Endothelial cell of umbilical vein (primary cell): Measurements from ENCODE around the gene PCF11. TPM values are rescaled to one million over a fixed set of nuclear protein-coding genes. Genes with fewer than 3 reads are reported as not detected.

ENCODE experiments used
- BruUV-seq: library from RNA; stranded (reverse); fragments of 400-500 nt; replicated peaks from 2 replicates; lab custom pipeline; 2021; lab: Mats Ljungman, UMichigan
- CTCF ChIA-PET: fragments of 300-600, 350-600 bp; sonication (Branson Sonifier 250); formaldehyde crosslinking; loops from one replicate; lab custom pipeline; 2021; ENCODE audit warnings: antibody characterized with exemption, inconsistent platforms; lab: Charles Lee
- POLR2A ChIA-PET: fragments of 300-600, 350-600 bp; sonication (Branson Sonifier 250); formaldehyde crosslinking; loops from one replicate; lab custom pipeline; 2021; ENCODE audit warnings: antibody characterized with exemption, inconsistent platforms; lab: Charles Lee
- DNase-seq: peaks from one replicate; pipeline ENCODE4 v3.0.0-alpha.2; 2011; ENCODE audit warnings: low read depth, low spot score
- FAIRE-seq: peaks from 2 replicates; lab custom pipeline; 2011; peaks lifted over from hg19 to GRCh38; lab: Jason Lieb, UNC
- H2AFZ ChIP-seq: 2 replicates; pipeline ENCODE4 v1.6.0; 2012; ENCODE audit warnings: low read depth, low read length, control low read depth, inconsistent platforms
- H3K27ac ChIP-seq: 2 replicates; pipeline ENCODE4 v1.5.1; 2011; ENCODE audit warnings: low read depth, mild to moderate bottlenecking, control low read depth, low read length, moderate library complexity; ENCODE audit not compliant: insufficient read depth
- H3K27me3 ChIP-seq, 2 experiments: 2 replicates each; pipeline versions ENCODE4 v1.6.0 to v1.6.1; 2011; ENCODE audit warnings: low read length in 2 of 2, mixed read lengths in 1 of 2; ENCODE audit not compliant: control insufficient read depth in 2 of 2, insufficient read depth in 2 of 2
- H3K36me3 ChIP-seq, 2 experiments: 2 replicates in 1 of 2; 3 replicates in 1 of 2; pipeline ENCODE4 v1.5.1; 2011; ENCODE audit warnings: low read length in 2 of 2, mild to moderate bottlenecking in 1 of 2, moderate library complexity in 1 of 2; ENCODE audit not compliant: control insufficient read depth in 2 of 2, insufficient read depth in 2 of 2; ENCODE audit errors: extremely low read depth in 1 of 2
- H3K4me1 ChIP-seq: 3 replicates; pipeline ENCODE4 v1.5.1; 2011; ENCODE audit warnings: mild to moderate bottlenecking, low read length; ENCODE audit not compliant: control insufficient read depth, insufficient read depth; ENCODE audit errors: extremely low read depth
- H3K4me2 ChIP-seq: 2 replicates; pipeline ENCODE4 v1.6.1; 2011; ENCODE audit warnings: low read length, control low read depth, mixed read lengths; ENCODE audit not compliant: insufficient read depth
- H3K4me3 ChIP-seq, 3 experiments: fragments of 200-600 bp in 1 of 3; sonication (generic), shearing (Covaris generic) in 1 of 3; replicated peaks in 1 of 3; 2 replicates each; pipeline ENCODE4 v1.5.1; 2011 to 2016; ENCODE audit warnings: control low read depth in 3 of 3, low read length in 3 of 3, mild to moderate bottlenecking in 2 of 3, inconsistent platforms in 1 of 3, low read depth in 1 of 3, moderate library complexity in 1 of 3; ENCODE audit not compliant: insufficient read depth in 1 of 3
- H3K79me2 ChIP-seq: 2 replicates; pipeline ENCODE4 v1.6.0; 2012; ENCODE audit warnings: low read length, inconsistent platforms; ENCODE audit not compliant: control insufficient read depth, insufficient read depth
- H3K9ac ChIP-seq: replicated peaks from 2 replicates; pipeline ENCODE3; 2011; ENCODE audit warnings: low read length, control low read depth; ENCODE audit not compliant: insufficient read depth; ENCODE audit errors: extremely low read depth
- H3K9me1 ChIP-seq: replicated peaks from 3 replicates; pipeline ENCODE4 v1.6.0; 2011; ENCODE audit warnings: mild to moderate bottlenecking, low read length; ENCODE audit not compliant: control insufficient read depth, insufficient read depth; ENCODE audit errors: extremely low read depth
- H3K9me3 ChIP-seq: replicated peaks from 2 replicates; pipeline ENCODE4 v1.5.1; 2012; ENCODE audit warnings: low read length, inconsistent platforms; ENCODE audit not compliant: control insufficient read depth, insufficient read depth
- H4K20me1 ChIP-seq: replicated peaks from 2 replicates; pipeline ENCODE3; 2011; ENCODE audit warnings: mild to moderate bottlenecking, low read length; ENCODE audit not compliant: control insufficient read depth, insufficient read depth; ENCODE audit errors: extremely low read depth
- CTCF ChIP-seq, 2 donors: IDR thresholded peaks; 1 replicate in 1 of 2; 2 replicates in 1 of 2; pipeline ENCODE4 v1.5.1; 2011; ENCODE audit warnings: low read length in 2 of 2, mild to moderate bottlenecking in 2 of 2, moderate library complexity in 2 of 2, control low read depth in 1 of 2, inconsistent platforms in 1 of 2, low read depth in 1 of 2; ENCODE audit not compliant: insufficient read depth in 1 of 2; ENCODE audit errors: extremely low read depth in 1 of 2
- EZH2 ChIP-seq: IDR thresholded peaks from 2 replicates; pipeline ENCODE4 v1.6.1; 2012; ENCODE audit warnings: borderline replicate concordance, low read depth, mild to moderate bottlenecking, moderate library complexity, low read length, inconsistent platforms; ENCODE audit not compliant: severe bottlenecking
- FOS ChIP-seq: IDR thresholded peaks from 2 replicates; pipeline ENCODE4 v1.6.1; 2011; ENCODE audit warnings: mild to moderate bottlenecking, low read length, moderate library complexity, borderline replicate concordance; ENCODE audit not compliant: insufficient read depth
- GATA2 ChIP-seq: IDR thresholded peaks from 2 replicates; pipeline ENCODE4 v1.7.0; 2011; ENCODE audit warnings: low read depth, mild to moderate bottlenecking, moderate library complexity, mixed read lengths, low read length; ENCODE audit not compliant: insufficient read length, insufficient read depth
- JUN ChIP-seq: IDR thresholded peaks from 2 replicates; pipeline ENCODE4 v1.6.1; 2011; ENCODE audit warnings: borderline replicate concordance, low read depth; ENCODE audit not compliant: insufficient read length, insufficient read depth
- MAX ChIP-seq: IDR thresholded peaks from 2 replicates; pipeline ENCODE4 v1.6.1; 2011; ENCODE audit not compliant: insufficient read depth, insufficient read length
- MYC ChIP-seq: IDR thresholded peaks from one replicate; pipeline ENCODE4 v1.6.1; 2011; ENCODE audit warnings: mild to moderate bottlenecking, low read depth, low read length
- POLR2A ChIP-seq: IDR thresholded peaks from 2 replicates; pipeline ENCODE4 v1.6.1; 2012; ENCODE audit warnings: low read depth, mild to moderate bottlenecking, control low read depth, low read length
- POLR2AphosphoS5 ChIP-seq: IDR thresholded peaks from 2 replicates; pipeline ENCODE4 v1.6.1; 2012; ENCODE audit warnings: low read depth, mild to moderate bottlenecking, control low read depth, low read length, moderate library complexity; ENCODE audit not compliant: insufficient read depth
- dilution Hi-C: fragments of 300-500 bp; cut with MboI; formaldehyde crosslinking; loops from one replicate; pipeline ENCODE4 v1.15.0; 2019; ENCODE audit warnings: low sequenced_read_pairs; ENCODE audit not compliant: extremely low pct_ligation_motif_present
- intact Hi-C: fragments of 100-400 bp; cut with micrococcal nuclease; formaldehyde crosslinking; loops from one replicate; pipeline ENCODE4 v1.10.0; 2022
- polyA plus RNA-seq, 4 experiments: library from polyadenylated mRNA; depleted of rRNA in 3 of 4; stranded (reverse) in 3 of 4; unstranded in 1 of 4; fragments of >200 nt; gene quantifications; 2 replicates each; pipeline versions ENCODE4 v1.2.1 to v1.2.3, GENCODE V29; 2011 to 2012; ENCODE audit warnings: missing spikeins in 1 of 4
- total RNA-seq: library from RNA; stranded (reverse); gene quantifications from 2 replicates; pipeline ENCODE4 v1.2.3, GENCODE V29; 2021

The PCF11 gene
- total and polyA plus RNA-seq, 2 donors (not counting 3 experiments of a cell fraction or from before 2014, with no cell fraction given), result 38.0 to 51.2 TPM

- Histone ChIP-seq H3K4me3 (no peak overlapping the region), H4K20me1 (no peaks in the 10 kb centered on the region), H3K4me2 (no peak overlapping the region), H3K27me3 (no peaks in the 10 kb centered on the region), H3K27ac (no peak overlapping the region), H3K4me1 (no peaks in the 10 kb centered on the region), H3K9me3 (no peaks in the 10 kb centered on the region), H3K36me3 (no peaks in the 10 kb centered on the region), H3K9me1 (no peaks in the 10 kb centered on the region), H3K9ac (no peak overlapping the region), H3K79me2 (no peaks in the 10 kb centered on the region), H2AFZ (no peak overlapping the region)
- FAIRE-seq (no peak), DNase-seq (no peak)
- POLR2A ChIA-PET, result no interaction called here
- CTCF ChIA-PET, result interaction anchor here (1.0 to 1.3 kb wide), 2 partner anchors 31 to 306 kb away, joined by 3 to 6 read pairs; no protein-coding TSS in a partner anchor
- TF ChIP-seq POLR2A, result no peak
- TF ChIP-seq POLR2AphosphoS5, result no peak
- TF ChIP-seq MYC, result no peak
- TF ChIP-seq FOS, result no peak
- no peak for TF ChIP-seq GATA2
- no peak for TF ChIP-seq JUN
- no peak for TF ChIP-seq CTCF (IDR thresholded peaks at IDR 0.05; ENCODE audit: extremely low read depth in 1 of 2, insufficient read depth in 1 of 2, low read depth in 1 of 2, low read length in 2 of 2)
- no peak for TF ChIP-seq EZH2
- no peak for TF ChIP-seq MAX
- no TSS peak for BruUV-seq
- dilution Hi-C loops, result no loop called here
- intact Hi-C loops, result no loop called here
Observed at GRCh38 chr11:83219095-83219494, 62.2 kb downstream of the PCF11 start.
